HG02943 (cell line): ENCODE results near the gene MGP.

Experiments
- ATAC-seq: cut with Tn5 transposase; IDR thresholded peaks from one replicate; pipeline ENCODE4 v1.9.1; 2021; ENCODE audit warnings: mild to moderate bottlenecking, low read depth, moderate library complexity; ENCODE audit not compliant: unreplicated experiment

The MGP gene

DNA sequence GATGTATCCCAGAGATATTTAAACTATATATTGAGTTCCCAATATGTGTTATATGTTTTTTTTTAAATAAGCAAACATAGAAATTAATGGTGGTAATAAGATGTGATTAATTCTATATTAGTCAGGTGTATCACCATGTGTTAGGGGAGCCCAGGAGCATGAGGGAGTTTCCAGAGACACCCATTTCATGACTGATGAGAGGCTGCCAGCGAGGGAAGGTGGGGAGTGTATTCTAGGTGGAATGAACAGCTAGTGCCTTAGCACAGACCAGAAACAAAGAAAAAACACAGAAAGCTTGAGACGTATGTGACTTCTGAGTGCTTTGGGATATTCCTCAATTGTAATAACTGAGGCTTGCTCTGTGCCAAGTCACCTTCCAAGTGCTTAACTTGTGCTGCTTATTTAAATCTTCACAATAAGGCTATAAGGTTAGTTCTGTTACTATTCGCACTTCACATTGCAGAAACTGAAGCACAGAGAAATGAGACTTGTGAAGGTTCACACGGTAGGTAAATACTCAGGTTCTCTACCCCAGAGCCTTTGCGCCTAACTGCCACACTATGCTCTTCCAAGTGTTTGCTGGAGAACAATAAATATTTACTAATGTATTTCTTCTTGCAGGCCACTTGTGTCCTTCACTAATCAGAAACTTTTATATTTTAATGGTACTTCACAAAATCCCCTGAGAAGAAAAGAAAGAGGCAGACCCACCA is 17.9 kb upstream of the MGP start:
- no peak for ATAC-seq

DNA sequence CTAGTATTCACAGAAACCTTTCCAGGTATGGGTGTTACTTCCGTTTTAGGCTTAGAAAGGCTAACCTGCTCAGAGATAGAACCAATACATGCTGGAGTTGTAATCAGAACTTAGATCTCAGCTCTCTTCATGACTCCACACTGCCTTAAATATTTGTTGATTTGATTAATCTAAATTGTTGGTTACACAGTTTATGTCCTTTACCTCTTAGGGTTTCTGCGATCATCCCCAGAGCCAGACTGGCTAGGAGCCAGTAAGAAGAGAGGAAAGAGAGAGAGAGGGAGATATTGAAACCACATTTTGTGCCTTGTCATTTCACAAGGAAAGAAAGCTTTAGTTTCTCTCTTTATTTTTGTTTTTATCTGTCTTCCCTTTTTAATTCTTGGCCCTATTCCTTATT is 16.8 kb upstream of the MGP start:
- no peak for ATAC-seq

DNA sequence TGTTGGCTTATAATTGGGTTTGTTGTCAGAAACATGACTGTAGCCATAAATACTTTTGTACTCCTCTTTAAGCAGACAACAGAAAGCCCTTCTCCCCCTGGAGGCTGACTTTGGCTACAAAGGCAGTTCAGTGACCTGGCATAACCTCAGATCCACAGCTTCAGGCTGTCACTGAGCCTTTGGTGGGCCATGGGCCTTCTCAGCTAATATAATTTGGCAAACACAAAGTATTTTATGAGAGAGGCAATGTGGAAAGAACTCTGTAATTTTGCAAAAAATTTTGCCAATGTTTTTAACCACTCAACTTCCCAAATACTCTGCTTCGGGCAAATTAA is 15.5 kb upstream of the MGP start:
- ATAC-seq = no peak

DNA sequence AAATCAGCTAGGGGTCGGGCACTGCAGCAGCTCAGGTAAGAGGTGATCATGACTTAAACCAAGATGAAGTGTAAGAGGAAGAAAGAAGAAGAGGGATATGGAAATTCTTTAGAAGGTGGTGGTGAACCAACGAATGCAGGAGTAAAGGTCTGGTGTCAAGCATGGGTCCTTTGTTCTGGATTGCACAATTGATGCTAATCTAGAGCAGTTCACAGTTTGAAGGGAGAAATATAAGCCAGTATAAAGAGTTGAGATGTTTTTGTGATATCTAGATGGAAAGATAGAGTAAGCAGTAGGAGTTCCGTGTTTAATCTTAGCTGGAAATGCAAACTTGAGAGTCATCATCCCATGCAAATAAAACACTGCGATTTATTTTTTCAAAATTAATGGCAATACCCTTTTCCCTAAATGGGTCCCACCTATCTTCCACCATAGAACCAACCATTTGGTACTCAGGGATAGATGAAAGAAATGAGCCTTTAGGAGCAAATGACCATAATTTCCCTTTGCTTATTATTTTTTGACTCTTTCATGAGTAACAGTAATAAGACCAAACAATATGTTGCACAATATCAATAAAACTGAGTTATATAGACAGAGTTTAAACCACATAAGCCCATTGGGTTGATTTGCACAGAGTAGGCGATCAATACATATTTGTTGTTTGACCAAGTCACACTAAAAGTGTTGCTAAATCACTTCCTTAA is 15.0 kb upstream of the MGP start:
- ATAC-seq = no peak

DNA sequence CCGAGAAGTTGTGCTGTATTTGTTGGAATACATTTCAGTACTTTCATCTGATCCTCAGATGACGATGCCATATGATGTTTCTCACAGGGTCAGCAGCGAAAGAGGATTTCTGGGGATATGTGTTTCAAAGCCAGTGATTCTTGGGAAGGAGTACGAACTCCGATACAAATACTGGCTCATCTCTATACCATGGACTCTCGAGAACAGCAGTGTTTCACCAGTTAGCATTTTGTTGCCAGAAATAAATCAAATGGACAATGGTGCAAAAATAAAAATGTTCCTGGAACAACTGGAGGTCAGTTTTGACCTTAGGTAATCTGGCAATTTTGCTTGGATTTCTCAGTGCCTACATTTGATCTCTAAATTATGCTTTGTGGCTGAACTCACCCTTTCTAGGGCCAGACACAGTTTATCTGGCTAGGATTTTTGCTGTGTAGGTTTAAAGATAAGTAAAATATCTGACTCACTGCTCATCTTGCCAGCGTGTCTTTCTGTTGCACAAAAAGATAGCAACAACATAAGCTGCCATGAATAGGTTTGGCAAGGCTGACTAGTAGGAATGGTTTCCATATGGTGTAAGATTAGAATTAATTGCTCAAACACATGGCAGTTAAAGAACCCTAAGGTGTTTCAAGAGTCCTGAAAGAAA is 11.0 kb upstream of the MGP start:
- ATAC-seq = no peak

DNA sequence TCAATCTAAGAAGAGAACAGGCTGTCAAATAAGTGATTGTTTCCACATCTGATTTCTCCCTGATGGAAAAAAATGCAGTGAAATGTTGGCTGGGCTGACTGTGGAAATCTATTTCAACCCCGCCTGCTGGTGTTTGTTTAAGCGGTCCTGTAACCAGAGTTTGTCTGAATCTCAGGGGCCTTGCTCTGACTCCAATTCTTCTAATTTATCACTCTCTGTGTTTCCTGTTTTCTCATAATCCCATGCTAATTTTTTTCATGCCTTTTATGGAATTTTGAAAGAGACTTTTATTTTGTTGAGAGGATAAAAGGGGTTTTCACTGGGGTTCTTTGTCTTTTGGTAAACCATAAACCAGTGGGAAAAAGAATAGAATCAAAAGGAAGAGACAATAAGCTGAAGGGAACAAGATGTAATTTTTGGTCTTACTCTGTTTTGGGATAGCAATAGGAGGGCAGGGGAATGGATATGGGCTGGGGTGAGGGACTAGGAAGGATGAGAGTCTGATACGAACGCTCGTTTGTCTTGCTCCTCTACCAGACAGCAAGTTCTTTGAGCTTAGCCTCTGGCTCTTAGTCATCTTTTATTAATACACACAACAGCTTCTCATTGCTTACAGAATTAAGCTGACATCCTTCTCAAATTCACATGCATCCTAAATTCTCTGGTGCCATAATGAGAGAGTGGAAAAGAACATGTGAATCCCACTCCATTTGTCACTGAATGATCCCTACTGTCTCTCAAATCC is 8.0 kb upstream of the MGP start:
- no peak for ATAC-seq

DNA sequence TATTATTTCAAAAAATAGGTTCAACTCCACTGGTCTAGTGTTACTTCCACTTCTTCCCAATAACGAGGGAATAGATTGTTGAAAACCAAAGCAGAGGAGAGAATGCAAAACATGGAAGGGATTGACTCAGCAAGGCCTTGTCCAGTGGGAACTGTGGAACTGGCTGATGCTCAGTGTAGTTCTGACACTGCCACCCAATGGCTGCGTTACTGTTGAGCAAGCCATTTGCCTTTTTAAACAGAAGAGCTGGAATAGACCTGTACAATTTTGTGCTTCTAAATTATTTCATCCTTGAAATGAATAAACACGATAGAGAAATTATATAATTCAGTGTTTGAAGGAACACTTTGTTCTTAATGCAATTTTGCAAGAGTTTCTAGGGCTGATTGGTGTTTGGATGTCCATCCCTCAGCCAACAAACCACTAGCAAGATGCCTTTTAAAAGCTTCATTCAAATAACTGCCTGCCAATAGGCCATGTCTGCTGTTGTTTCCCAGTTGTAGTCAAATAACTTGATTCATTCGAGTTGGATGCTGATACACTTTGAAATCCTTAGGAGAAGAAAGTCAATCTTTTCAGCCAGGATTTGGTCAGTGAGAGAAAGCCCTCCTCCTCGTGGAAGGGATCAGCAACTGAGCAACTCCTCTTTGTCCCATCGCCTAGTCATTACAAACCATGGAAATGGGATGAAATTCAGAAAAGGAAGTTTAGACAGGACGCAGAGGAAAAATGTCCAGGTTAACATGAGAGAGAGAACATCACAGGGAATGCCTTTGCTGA is 7.3 kb upstream of the MGP start:
- no peak for ATAC-seq

DNA sequence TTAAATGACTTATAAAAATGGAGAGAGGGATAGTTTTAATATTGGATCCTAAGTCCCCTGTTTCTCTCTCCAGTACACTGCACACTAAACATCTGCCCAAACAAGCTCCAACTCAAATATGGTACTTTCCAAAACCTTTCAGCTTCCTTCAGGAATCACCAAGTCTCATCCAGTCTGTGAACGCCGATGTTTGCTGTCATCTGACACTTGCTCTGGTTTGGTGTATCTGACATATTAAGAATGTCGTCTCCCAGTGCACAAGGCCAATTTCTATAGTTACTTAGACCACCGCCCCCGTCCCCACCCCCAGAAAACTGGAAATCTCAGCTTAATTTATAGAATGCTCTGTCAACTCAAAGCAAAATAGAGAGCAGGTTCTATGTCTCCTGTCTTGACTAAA is 5.0 kb upstream of the MGP start:
- ATAC-seq = no peak

DNA sequence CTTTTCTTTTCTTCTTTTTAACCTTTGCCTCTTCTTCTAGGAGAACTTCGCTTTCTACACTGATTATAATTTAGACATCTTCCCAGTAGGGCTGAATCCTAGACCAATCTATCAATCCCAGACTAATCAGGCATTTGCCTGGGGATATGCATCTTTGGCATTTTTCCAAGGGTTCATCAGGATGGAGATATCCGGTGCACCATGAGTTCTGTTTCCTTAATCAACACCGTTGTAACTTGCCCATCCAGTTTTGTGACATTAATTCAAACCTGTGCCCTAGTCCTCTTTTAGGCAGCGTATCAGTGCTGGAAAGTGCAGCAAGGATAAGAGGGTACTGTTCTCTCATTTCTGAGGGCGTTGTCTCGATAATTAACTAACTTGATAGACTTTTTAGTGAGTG is 617 bp upstream of the MGP start:
- no peak for ATAC-seq

DNA sequence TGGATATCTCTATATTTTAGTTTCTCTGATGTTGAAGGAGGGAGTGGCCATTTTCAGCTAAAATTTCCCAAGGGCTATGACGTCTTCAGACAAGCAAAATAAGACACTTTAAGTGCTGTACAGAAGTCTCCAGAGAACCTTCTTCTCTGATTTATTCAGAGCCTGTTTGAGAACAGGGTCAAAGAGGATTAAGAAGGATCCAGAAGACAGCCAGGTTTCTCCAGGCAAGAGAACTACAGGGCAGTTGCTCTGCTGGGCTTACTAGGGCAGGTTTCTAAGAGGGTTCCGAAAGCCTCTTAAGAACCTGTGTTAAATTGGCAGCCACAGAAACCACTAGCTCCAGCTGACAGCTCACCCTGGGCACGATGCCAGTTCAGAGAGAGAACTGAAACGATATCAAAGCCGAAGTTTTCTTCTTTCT is 1.2 kb downstream of the MGP start:
- peak; percentile 96 for ATAC-seq

DNA sequence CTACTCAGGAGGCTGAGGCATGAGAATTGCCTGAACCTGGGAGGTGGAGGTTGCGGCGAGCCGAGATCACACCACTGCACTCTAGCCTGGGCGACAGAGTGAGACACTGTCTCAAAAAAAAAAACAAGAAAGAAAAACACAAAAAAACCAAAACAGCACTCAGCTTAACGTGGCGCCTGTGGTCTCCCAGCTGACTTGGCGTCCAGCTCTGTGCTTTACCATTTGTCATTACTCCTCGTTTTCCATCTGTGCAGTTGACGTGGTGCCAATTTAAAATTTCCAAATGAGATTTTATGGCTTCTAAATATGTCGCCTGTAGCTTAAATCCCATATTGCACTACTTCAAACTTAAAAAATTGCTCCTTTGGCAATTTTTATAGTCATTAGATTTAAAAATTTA is 2.0 kb downstream of the MGP start:
- ATAC-seq = no peak

DNA sequence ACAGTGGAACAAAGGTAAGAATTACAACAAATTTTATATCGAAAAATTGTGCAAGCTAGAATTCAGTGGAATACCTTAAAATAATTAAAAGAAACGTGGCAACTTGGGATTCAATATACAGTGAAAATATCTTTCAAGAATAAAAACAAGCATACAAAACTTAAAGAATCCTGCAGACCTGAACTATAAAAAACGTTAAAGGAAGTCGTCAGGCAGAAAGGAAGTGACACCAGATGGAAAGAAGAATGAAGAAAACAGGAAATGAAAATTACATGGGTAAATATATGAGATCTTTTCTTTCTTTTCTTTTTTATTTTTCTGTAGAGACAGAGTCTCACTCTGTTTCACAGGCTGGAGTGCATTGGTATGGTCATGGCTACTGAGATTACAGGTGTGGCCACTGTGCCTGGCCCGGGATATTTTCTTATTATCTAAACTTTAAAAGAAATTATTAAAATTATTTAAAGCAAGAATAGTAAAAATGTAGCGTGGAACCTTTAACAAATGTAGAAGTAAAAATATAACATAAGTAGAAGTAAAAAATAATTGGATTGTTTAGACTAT is 4.7 kb downstream of the MGP start:
- ATAC-seq = no peak

DNA sequence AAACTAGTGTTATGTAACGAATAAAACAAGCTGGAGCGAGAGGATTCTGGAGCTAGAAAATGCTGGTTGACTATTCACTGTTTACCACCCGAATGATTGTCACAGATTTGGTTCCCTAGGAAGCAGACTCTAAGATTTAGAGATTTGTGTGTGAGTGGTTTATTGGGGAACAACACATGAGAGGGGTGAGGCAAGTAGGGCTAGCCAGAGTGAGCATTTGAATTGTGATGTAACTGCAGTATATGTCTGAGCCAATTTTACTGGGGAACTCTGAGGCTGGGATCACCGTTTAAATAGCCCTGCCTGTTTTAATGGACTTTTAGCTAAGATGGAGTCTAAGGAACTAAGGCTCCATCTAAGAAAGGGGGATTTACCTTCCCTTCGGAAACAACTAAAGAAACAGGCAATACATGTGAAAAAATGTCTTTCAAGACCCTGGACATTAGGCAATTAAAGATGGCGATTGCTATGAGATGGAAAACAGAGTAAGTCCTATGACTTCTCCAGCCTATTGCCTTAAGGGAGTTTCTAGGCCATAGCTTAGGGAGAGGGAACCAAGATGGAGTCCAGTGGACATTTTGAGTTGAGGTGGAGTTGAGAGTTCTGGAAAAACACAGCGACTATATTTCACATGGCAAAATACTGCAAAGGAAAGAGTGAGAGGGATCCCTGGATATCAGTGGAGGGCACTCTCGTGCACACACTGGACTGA is 6.3 kb downstream of the MGP start:
- no peak for ATAC-seq

DNA sequence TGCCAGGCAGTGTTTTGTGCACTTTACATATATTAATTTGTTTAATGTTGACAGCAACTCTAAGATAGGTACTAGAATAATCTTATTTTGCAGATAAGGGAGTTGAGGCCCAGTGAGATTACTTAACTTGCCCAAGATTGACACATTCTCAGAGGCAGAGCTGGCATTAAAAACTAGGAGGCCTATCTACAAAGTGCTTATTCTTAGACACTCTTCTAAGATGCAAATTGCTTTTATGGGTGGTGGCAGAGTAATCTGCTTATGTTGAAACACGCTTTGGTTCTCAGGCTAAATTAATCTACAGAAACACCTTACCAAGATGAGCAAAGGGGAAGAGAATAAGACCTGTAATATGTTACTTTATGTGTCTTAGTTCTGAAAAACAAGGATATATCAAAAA is 7.2 kb downstream of the MGP start:
- no peak for ATAC-seq

DNA sequence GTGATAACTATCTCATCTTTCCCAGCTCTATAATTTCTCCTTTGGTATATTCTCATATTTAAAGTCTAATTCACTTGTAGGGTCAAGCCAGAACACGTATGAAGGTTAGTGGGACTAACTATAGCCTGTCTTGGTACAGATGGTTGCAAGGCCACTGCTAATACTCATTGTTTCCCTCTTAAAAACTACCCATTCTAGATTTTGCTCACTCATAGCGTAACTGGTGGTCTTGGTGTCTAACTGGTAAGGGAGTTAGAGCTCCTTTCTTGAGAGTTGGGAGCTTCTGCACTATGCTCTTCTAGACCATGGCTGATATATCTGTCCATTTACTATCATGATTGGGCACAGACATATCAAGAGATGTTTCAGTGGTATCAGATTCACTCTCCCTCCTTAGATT is 8.8 kb downstream of the MGP start:
- ATAC-seq = no peak

DNA sequence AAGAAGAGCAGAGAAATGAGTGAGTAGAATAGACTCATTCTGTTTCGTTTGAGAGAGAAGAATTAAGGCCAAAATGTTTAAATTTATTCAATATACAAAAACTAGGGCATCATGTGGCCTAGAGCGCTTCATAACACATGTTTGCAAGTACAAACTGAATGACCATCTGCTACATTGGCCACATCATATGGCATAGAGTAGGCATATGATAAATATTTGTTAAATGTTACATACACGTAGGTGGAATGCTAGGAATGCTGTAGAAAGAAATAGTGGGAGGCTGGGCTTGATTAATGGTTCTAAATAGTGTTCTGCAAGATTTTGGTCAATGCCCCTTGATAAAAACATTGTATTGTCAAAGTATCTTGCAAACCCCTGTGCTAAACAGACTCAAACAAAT is 10.8 kb downstream of the MGP start:
- ATAC-seq = no peak

DNA sequence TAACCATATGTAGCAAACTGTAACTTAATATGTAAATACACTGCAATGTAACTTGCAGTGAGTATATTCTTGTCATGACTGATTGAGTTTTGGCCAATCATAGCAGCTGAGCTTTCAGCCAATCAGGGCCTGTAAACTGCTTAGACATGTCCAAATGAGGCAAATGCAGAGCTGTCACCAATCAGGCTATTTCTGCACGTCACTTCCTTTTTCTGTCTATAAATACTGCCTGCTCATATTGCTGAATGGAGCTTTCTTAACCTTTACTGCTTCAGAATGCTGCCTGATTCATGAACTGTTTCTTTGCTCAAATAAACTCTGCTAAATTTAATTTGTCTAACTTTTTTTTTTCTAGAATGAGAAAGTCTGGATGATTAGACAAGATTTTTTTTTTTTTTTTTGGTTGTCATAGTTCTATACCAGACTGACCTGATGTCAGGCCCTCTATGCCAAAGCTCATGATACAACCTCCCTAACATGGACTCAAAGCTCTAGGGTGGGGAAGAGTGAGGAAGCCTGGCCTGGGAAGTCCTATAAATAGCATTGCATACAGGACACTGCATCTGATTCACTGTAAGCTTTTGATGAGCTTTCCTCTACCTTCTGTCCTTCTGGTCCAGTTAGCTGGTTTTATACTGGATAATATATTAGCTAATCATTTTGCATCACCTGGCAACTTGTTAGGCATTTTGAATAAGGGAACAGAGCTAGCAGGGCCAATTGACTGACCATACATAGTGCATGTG is 12.0 kb downstream of the MGP start:
- ATAC-seq = no peak

DNA sequence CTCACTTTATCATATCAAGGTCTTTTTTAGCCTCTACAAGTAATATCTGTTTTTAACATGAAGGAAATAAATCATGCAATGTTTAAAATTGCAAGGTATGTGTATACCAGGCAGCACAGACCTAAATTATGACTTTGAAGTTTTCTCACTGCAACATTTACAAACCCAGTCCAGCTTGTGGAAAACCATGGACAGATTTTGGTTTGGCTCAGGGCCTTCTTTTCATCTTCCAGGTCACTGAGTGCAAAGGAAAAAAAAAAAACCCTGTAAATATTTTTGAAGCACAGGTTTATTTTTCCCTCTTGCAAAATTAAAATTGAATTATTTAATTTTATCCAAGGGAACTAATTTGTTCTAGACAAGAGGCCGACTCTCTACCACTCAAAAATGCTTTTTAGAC is 13.8 kb downstream of the MGP start:
- ATAC-seq = no peak

DNA sequence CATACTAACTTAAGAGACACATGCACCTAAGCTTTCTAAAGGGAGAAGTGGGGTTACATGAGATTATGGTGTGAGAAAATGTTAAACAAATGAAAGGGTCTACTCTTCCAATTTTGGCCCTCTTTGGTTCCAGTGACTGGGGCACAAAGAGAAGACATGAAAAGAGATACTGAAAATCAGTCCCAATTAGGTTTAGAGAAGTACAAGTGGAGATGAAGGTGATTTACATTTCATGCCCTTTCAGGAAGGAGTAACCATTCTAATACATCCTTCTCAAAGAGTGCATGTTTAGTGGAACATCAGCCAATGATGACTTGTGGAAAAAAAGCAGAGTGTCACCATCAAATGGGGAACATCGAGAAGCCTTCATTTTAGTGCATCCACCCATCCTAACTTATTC is 14.4 kb downstream of the MGP start:
- ATAC-seq = no peak
